GM19099 (cell line): ENCODE data around the gene BAG1.

Source experiments
- POLR2A ChIP-seq: IDR thresholded peaks from 3 replicates; pipeline ENCODE4 v1.6.1; 2011; ENCODE audit warnings: low read depth; ENCODE audit not compliant: insufficient read length; ENCODE audit errors: extremely low read depth

BAG1 gene

GRCh38 chr9:33289496-33289895 is 25.0 kb upstream of the BAG1 start:
- no peak for TF ChIP-seq POLR2A

GRCh38 chr9:33288828-33289483 is 24.4 kb upstream of the BAG1 start:
- no peak for TF ChIP-seq POLR2A

- no peak for TF ChIP-seq POLR2A
Observed at GRCh38 chr9:33288235-33288634, 23.7 kb upstream of the BAG1 start.

GRCh38 chr9:33287087-33287490 is 22.6 kb upstream of the BAG1 start:
- no peak for TF ChIP-seq POLR2A

GRCh38 chr9:33285502-33285901 is 21.0 kb upstream of the BAG1 start:
- TF ChIP-seq POLR2A, result no peak

GRCh38 chr9:33277484-33277883 is 13.0 kb upstream of the BAG1 start:
- TF ChIP-seq POLR2A, result no peak

- TF ChIP-seq POLR2A, result no peak
Observed at GRCh38 chr9:33273972-33274328, 9.4 kb upstream of the BAG1 start.

- TF ChIP-seq POLR2A, result no peak
Observed at GRCh38 chr9:33273266-33273971, 8.9 kb upstream of the BAG1 start.

- TF ChIP-seq POLR2A, result no peak
Observed at GRCh38 chr9:33272061-33272460, 7.6 kb upstream of the BAG1 start.

GRCh38 chr9:33270146-33270545 is 5.6 kb upstream of the BAG1 start:
- TF ChIP-seq POLR2A, result no peak

GRCh38 chr9:33267151-33267767 is 2.8 kb upstream of the BAG1 start:
- TF ChIP-seq POLR2A, result no peak

- TF ChIP-seq POLR2A, result no peak
Observed at GRCh38 chr9:33265211-33265865, 830 bp upstream of the BAG1 start.

GRCh38 chr9:33264003-33264472 is 470 bp downstream of the BAG1 start:
- TF ChIP-seq POLR2A, result peak; percentile 41

GRCh38 chr9:33263131-33264002 is 1.1 kb downstream of the BAG1 start:
- no peak for TF ChIP-seq POLR2A

- no peak for TF ChIP-seq POLR2A
Observed at GRCh38 chr9:33260372-33260771, 4.1 kb downstream of the BAG1 start.
